Measurements from ENCODE around the gene DHCR7. TPM values are rescaled to one million over a fixed set of nuclear protein-coding genes. Genes with fewer than 3 reads are reported as not detected.

DHCR7 gene, protein sequence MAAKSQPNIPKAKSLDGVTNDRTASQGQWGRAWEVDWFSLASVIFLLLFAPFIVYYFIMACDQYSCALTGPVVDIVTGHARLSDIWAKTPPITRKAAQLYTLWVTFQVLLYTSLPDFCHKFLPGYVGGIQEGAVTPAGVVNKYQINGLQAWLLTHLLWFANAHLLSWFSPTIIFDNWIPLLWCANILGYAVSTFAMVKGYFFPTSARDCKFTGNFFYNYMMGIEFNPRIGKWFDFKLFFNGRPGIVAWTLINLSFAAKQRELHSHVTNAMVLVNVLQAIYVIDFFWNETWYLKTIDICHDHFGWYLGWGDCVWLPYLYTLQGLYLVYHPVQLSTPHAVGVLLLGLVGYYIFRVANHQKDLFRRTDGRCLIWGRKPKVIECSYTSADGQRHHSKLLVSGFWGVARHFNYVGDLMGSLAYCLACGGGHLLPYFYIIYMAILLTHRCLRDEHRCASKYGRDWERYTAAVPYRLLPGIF
- 63.9 and 64.5 TPM in 2 replicates for total RNA-seq

DNA sequence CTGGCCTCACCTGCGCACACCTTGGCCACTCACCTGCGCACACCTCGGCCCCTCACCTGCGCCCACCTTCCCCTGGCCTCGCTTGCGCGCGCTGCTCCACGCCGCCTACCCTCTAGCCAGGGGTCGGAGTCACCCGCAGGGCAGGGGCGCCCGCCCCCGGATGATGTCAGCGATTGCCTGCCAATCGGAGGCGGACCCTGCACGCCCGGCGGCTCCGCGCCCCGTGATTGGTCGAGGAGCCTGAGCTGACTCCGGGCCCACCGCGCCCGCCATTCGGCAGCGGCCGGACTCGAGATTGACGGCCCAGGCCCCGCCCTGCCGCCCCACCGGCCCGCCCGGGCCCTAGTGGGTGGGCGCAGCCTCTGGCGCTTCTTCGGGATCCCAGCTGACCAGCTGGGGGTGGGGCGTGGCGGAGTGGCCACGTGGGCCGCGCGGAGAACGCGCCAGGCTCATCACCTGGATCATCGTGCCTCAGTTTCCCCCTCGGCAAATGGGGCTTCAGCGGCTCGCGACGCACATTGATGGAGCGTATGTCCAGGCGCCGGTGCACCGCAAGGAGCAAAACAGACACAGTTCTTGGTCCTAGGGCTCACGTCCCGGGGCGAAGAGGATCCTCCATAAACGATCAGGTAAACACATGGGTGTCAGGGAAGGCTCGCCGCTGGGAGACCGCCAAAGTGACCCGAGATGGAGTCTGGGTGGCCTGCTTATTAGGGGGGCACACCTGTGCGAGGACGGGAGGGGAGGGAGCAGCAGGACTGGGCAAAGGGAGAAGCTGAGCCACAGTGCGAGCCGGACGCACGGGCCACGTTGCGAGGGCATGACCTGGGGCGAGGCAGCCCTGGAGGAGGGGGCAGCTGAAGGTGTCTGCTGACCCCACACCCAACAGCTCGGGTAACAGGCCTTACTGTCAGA, at the start of gene DHCR7:
TSS of gene DHCR7 (minus strand) at position 137 of the 915 bp plus-strand sequence. CDS start 3,441 bp downstream, outside the sequence.
- intact Hi-C loops (cut with micrococcal nuclease): loop anchor here (1.0 to 2.0 kb wide), 2 partner anchors 339 to 632 kb away; partner anchors contain the start of genes LRRC51 and NUMA1

GRCh38 chr11:71496421-71496820, 48.2 kb upstream of the DHCR7 start:
- intact Hi-C loops (cut with micrococcal nuclease): no loop called here

DNA sequence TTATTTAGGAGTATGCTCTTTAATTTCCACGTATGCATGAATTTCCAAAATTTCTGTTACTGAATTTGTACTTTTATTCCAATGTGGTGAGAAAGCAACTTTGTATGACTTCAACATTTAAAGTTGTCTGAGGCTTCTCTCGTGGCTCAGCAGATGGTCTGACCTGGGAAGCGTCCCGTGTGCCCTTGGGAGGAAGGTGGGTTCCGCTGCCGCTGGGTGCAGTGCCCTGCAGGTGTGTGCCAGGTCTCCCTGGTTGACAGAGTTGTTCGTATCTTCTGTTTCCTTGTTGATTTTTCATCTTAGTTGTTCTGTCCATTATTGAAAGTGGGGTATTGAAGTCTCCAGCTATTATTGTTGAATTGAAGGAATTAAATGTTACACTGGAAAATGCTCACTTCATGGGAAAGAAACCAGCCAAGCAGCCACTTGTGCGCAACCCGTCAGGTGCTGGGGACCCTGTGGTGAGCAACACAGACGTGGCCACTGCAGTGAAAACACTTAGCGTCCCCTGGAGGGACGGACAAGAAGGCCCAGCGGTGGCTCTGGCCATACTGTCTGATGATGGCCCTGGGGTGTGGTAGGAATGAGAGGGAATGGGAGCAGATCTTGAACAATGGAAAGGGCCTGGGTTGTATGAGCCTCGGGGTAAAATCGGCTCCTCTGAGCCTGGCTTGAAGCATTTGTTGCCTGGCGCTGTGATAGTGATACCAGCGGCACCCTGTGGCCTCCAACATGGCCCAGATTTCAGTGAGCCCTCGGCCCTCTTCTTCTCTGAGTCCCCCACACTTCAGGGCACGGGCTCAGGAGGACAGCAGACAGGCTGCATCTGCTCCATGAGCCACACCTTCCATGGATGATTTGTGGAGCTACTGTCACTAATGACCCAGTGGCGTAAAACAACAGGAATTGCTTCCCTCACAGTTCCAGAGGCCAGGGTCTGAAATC, 47.4 kb upstream of the DHCR7 start:
- intact Hi-C loops (cut with micrococcal nuclease): no loop called here

DNA sequence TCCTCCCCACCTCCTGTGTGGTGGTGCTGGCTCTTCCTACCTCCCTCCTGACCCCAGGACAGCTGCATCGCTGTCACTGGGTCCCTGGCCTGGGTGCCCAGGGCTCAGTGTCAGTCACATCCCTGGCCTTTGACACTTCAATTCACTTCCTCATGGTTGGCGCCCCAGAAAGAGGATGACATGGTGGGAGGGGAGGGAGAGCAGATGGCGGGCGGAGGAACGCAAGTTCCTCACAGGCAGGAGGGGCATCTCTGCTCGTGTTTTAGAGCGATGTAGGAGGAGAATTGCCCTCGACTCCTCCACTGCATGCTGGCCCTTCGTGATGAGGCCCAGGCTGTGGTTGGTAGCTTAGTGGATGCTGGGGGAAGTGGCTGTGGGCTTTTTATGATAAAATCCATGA, 43.7 kb upstream of the DHCR7 start:
- intact Hi-C loops (cut with micrococcal nuclease): no loop called here

GRCh38 chr11:71491531-71491930, 43.3 kb upstream of the DHCR7 start:
- intact Hi-C loops (cut with micrococcal nuclease): no loop called here

- intact Hi-C loops (cut with micrococcal nuclease): no loop called here
Observed at GRCh38 chr11:71490731-71491390, 42.7 kb upstream of the DHCR7 start.

DNA sequence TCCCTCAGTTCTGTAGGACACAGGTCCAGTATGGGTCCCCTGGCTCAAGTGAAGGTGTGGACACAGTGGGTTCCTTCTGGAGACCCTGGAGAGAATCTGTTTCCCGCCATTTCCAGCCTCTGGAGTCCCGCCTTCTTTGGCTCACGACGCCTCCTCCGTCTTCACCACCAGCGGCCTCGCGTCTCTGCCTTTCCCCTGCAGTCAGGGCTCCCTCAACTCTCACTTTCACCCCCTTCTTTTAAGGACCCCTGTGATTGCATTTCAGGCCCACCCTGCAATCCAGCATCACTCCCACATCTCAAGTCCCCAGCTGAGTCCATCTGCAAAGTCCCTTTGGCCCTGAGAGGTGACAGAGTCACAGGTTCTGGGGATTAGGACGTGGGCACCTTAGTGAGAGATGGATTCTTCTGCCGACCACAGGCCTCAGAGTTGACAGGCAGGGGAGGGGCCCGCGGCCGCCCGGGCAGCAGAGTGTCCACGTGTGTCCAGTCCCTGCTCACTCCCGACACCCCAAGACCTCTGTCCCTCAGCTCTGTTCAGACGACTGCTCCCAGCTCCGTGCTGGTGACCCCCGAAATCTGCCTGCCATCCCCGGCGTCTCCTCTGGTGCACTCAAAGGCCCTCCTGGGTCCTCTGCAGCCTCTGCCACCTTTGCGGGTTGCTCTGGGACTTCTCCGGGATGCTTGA, 42.0 kb upstream of the DHCR7 start:
- intact Hi-C loops (cut with micrococcal nuclease): no loop called here

- intact Hi-C loops (cut with micrococcal nuclease): loop anchor here (1.0 kb wide), 1 partner anchor 35 kb away; no protein-coding TSS in a partner anchor
Observed at GRCh38 chr11:71489311-71490043, 41.3 kb upstream of the DHCR7 start.

DNA sequence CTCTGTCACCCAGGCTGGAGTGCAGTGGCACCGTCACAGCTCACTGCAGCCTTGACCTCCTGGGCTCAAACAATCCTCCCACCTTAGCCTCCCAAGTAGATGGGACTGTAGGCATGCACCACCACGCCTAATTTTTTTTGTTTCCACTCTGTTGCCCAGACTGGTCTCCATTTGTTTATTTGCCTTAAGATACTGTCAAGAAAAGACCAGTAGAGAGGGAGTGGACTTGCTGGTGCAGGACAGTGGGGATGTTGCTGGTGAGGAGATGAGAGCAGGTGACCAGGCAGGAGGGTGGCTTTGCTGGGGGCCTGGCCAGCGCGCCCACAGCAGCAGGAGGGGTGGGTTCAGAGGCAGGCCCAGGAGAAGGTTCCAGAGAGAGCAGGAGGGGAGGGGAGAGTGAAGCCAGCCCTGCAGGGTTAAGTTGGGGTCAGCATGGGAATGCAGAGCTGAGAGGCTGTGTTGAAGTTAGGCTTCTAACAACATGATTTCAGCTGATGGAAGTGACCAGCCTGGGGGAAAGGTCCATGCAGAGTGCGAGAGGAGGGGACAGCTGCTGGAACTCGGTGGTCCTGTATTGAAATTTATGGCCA, 40.6 kb upstream of the DHCR7 start:
- intact Hi-C loops (cut with micrococcal nuclease): loop anchor here (1.0 kb wide), 1 partner anchor 34 kb away; no protein-coding TSS in a partner anchor

- intact Hi-C loops (cut with micrococcal nuclease): no loop called here
Observed at GRCh38 chr11:71486320-71486719, 38.1 kb upstream of the DHCR7 start.

DNA sequence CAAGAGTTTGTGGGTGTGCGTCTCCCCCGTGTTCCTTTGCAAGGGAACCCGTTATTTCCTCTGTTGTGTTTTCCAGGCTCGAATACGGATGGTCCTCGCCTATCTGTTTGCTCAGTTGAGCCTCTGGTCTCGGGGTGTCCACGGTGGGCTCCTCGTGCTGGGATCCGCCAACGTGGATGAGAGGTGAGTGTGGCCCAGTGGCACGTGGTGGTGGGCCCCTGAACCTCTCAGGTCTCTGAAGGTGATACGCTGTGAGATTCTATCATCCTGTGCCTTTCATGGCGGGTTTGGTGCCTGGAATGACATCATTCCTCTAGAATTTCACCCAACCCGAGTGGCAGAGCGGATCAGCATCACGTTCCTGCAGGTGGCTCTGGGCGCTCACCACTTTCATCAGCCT, 37.3 kb upstream of the DHCR7 start:
- intact Hi-C loops (cut with micrococcal nuclease): no loop called here

DNA sequence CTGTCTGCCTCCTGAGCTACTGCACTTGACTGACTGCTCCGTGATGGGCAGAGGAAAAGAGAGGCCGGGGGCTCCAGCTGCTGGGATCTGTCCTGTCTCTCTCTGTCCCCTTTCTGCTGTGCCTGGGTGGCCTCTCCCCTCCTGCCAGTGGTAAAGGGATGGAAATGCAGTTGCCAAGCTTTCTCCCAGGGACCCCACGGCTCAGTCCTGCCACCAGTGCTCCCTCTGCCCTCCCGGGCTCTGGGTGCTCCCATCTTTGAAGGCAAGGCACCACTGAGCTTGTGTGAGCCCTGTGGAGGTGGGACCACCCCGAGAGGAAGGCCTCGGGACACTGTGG, 36.8 kb upstream of the DHCR7 start:
- intact Hi-C loops (cut with micrococcal nuclease): no loop called here

- intact Hi-C loops (cut with micrococcal nuclease): no loop called here
Observed at GRCh38 chr11:71484248-71485062, 36.3 kb upstream of the DHCR7 start.

DNA sequence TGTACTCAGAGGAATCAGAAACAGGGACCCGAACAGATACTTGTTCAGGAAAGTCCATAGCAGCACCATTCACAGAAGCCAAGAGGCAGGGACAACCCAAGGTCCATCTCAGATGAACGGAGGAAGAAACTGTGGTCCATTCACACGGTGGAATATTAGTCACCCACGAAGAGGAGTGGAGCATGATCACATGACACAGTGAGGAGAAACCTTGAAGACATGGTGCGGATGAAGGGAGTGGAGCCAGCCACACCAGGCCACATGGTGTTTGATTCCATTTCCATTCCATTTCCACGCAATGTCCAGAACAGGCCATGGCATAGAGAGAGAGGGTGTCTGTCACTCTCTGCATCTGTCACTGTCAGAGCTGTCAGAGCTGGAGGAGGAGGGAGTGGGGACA, 35.5 kb upstream of the DHCR7 start:
- intact Hi-C loops (cut with micrococcal nuclease): no loop called here

- intact Hi-C loops (cut with micrococcal nuclease): no loop called here
Observed at GRCh38 chr11:71482746-71483364, 34.7 kb upstream of the DHCR7 start.

GRCh38 chr11:71482216-71482615, 34.0 kb upstream of the DHCR7 start:
- intact Hi-C loops (cut with micrococcal nuclease): no loop called here

All from T-helper 1 cell treated with Interleukin-12 subunit alpha and Interleukin-12 subunit beta and Interleukin-4 antibody, amounts not matched to agents 30 ng/mL and 1 ng/mL, for 36 hours (primary cell).